Measurements from ENCODE around the gene CDK6.
"Not testable (repeated sequence)": the region's sequence is repeated elsewhere in the genome, so short reads cannot be mapped to it uniquely, and the experiment has no call there.

The CDK6 gene

DNA sequence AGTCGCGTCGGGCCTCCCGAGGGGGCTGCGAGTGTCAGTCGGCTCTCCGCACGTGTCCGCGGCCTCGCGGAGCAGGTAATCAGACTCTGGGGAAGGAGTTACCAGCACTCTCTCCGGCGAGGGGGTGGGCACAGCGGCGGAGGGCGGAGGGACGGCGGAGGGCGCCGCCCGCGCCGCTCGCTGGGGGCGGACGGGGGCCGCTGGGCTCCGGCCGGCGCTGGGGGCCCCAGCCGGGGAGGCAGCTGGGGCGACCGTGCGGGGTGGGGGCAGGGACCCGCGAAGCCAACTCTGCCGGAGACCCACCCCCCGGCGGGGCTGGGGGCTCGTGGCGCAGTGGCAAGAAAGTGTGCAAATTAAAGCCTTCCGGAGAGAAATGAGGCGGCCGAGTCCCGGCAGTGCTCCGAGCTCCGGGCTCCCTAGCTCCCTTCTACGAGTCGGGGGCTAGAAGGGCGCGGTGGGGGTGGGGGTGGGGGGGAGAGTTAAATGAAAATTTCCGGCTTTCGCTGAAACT is at the start of gene CDK6:
Gene CDK6, minus strand, starts transcription at position 85 of the 511 bp plus-strand sequence. CDS start 3,250 bp downstream, outside the sequence.
- DNase-seq: peak; percentile 68

DNA sequence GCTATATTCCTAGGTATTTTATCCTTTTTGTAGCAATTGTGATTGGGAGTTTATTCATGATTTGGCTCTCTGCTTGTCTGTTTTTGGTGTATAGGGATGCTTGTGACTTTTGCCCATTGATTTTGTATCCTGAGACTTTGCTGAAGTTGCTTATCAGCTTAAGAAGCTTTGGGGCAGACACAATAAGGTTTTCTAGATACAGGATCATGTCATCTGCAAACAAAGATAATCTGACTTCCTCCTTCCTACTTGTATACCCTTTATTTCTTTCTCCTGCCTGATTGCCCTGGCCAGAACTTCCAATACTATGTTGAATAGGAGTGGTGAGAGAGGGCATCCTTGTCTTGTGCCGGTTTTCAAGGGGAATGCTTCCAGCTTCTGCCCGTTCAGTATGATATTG is 49.7 kb upstream of the CDK6 start:
- DNase-seq: not testable (repeated sequence)

GRCh38 chr7:92884218-92884617 is 47.8 kb upstream of the CDK6 start:
- DNase-seq: no peak

- DNase-seq: no peak
Observed at GRCh38 chr7:92882760-92883159, 46.4 kb upstream of the CDK6 start.

DNA sequence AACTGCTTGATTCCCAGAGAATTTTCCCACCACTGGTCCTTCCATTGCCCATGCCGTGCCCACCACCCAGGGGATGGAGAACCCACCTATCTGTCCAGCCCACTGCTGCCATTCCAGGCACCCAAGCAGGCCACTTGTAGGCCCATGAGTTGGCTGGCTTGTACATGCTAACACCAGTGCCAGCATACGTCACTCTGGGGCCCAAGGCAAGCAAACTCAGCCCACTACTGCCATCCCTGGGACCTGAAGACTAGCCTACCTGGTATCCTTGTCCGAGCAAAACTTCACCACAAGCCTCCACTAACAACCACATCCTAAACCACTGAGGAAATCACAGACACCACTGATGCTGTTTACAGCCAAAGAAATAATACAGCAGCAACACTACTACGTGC is 44.7 kb upstream of the CDK6 start:
- DNase-seq: no peak

- DNase-seq: peak; percentile 56
Observed at GRCh38 chr7:92880212-92881090, 44.1 kb upstream of the CDK6 start.

DNA sequence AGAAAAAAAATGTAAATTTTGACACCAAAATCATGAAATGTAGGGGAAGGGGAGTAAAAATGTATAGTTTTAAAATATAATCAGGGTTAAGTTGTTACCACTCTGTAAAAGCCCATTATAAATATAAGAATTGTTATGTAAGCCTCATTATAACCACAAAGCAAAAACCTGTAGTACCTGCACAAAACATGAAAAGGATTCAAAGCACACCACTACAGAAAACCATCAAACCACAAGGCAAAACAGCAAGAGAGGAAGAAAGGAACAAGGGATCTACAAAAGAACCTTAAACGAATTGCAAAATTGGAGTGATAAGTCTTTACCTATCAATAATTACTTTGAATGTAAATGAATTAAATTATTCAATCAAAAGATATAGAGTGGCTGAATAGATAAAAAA is 41.0 kb upstream of the CDK6 start:
- DNase-seq: no peak

DNA sequence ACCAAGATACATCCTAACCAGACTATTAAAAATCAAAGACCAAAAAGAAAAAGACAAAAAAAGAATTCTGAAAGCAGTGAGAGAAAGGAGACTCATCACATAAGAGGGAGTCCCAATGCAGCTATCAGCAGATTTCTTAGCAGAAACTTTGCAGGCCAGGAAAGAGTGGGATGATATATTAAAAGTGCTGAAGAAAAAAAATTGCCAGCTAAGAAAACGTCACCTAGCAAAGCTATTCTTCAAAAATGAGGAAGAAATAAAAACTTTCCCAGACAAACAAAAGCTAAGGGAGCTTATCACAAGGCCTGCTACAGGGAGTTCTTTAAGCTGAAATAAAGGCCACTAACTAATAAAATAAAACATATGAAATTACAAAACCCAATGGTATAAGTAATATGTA is 40.5 kb upstream of the CDK6 start:
- DNase-seq: no peak

DNA sequence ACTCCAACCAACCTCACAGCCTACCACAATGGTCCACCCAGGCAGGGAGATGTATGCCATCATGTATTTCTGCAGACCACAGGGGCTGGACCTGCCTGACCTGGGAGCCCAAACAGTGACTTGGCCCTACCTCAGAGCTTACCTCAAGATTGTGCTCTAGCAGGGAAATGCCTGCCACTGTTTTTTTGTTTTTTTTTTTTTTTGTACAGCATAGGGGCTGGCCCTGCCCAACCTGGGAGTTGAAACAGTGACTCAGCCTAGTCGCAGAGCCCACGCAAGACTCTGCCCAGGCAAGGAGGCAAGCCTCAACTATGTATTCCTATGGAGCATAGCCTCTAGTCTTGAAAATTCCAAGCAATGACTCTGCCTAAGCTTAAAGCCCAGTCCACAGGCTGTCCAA is 39.3 kb upstream of the CDK6 start:
- no peak for DNase-seq

DNA sequence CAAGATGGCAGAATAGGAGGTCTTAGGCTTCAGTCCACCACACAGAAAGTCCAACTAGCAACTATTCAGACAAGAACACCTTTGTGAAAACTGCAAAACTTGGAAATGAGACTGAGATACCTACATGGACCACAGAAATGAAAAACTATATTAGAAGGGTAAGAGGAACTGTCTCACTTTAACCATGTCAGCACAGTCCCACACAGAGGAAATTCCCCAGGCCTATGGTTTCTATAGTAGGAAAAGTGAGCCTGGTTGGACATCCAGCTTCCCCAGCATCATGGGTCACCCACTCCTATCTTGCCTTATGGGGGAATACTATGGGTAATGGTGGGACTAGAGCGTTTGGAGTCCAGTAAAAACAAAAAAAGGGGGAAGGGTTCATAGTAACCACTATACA is 38.8 kb upstream of the CDK6 start:
- no peak for DNase-seq

GRCh38 chr7:92874567-92874966 is 38.2 kb upstream of the CDK6 start:
- no peak for DNase-seq

GRCh38 chr7:92873776-92874175 is 37.4 kb upstream of the CDK6 start:
- peak; percentile 42 for DNase-seq

GRCh38 chr7:92872701-92873100 is 36.3 kb upstream of the CDK6 start:
- no peak for DNase-seq

GRCh38 chr7:92868683-92869293 is 32.4 kb upstream of the CDK6 start:
- no peak for DNase-seq

DNA sequence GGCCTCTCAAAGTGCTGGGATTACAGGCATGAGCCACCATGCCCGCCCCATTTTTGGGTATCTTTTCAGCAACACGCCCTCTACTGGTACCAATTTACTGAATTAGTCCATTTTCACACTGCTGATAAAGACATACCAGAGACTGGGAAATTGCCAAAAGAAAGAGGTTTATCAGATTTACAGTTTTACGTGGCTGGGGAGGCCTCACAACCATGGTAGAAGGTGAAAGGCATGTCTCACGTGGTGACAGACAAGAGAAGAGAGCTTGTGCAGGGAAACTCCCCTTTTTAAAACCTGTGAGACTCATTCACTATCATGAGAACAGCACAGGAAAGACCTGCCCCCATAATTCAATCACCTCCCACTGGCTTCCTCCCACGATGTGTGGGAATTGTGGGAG is 27.8 kb upstream of the CDK6 start:
- peak; percentile 17 for DNase-seq

DNA sequence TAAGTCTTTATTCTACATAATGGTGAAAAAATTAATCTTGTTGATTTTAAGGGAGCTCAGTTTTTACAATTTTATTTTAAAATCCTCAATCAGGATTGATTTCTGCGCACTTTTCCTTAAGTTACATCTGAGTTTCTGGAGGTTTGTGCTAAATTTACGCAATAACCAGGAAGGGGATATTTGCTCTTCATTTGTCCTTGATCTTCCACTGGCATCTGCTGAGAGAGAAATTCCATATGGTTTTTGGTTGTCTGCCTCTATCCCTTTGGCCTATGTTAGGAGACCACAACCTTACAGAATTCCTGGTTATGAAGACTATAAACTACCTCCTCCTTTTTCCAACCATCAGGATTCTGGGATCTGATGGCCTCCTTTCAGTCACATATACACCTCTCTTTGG is 20.1 kb upstream of the CDK6 start:
- DNase-seq: no peak

DNA sequence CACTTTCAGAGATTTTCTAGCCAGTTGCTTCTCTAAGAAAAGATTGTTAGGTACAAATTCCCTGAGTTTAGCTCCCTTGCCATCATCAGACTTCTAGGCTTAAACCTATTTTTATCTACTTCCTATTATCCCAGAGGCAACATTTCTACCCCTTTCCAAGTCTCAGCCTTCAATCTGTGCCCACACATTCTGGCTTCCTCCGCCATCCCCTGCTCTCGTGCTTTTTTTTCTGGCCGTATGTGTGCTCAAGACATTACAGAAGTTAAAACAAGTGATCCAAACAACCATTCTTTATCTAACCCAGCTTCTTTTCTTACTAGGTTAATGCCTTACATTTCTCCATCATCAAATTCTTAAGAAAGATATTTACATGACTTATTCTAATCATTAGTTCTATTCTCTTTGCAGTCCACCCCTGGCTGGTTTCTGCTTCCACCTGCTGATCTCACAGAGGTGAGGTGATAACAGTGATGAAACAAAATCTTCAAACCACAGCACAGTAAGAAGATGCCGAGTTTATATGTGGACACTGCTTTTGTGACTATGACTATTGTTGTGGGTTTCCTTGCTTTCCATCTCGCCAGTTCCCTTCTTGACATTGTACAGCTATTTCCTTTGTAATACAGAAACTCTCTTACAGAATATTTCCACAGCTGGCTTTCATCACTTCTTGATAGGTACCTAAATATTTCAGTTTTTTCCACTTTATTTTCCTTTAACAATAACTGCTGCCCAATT is 18.3 kb upstream of the CDK6 start:
- peak; percentile 7 for DNase-seq

DNA sequence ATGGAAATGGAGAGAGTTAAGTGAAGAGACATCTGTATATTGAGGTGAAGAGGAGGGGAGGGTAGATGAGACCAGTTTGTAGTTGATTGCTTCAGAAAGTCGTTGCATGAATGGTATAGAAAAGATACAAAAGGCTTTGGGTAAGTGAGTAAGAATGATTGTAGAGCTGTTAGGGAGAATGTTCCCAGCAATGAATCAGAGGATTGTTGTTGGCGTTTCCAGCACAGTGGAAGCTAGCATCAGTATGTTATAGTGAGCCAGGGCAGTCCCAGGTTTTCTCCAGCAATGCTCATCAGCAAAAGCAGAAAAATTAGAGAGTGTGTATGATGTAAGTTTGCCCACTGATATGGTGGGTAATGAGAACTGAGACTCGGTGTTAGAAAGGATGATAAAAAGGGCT is 15.4 kb upstream of the CDK6 start:
- no peak for DNase-seq

- no peak for DNase-seq
Observed at GRCh38 chr7:92850516-92850915, 14.1 kb upstream of the CDK6 start.

GRCh38 chr7:92849322-92849721 is 12.9 kb upstream of the CDK6 start:
- DNase-seq: no peak

DNA sequence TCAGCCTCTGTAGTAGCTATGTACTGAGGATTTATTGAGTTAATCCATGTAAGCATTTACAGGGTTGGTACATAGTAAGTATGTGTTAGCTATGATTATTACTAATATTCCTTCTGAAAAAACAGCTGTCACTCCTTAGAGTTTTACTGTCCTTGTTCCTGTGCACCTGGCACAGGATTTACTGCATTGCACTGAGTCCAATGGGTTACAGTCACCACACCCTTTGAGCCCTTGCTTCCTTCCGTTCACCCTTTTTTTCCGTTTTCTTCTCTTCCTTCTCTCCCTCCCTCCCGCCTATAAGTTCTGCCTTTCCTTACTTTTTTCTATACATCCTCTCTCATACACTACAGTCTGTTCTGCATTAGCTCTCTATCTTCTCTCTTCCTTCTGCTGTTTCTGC is 12.5 kb upstream of the CDK6 start:
- no peak for DNase-seq

DNA sequence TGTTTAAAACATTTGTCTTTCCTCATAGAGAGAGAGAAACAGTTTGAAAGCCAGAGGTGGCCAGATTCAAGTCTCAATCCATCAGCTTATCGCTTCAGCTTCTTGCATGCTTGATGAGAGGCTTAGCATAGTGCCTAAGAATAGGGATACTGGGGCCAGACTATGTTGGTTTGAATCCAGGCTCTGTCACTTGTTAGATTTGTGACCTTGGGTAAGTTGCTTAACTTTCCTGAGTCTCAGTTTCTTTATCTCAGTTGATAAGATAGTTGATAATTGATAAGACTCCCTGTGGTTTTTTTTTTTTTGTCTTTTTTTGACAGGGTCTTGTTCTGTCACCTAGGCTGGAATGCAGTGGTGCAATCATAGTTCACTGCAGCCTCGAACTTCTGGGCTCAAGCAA is 12.1 kb upstream of the CDK6 start:
- DNase-seq: no peak

- no peak for DNase-seq
Observed at GRCh38 chr7:92847305-92847704, 10.9 kb upstream of the CDK6 start.

- no peak for DNase-seq
Observed at GRCh38 chr7:92845736-92846135, 9.4 kb upstream of the CDK6 start.
